ENCODE measurements around the gene TMEM247.

Gene TMEM247

GRCh38 chr2:46479265-46479664 is at the start of gene TMEM247:
TMEM247 (plus strand) TSS chr2:46479565.
- DNase-seq: no peak

GRCh38 chr2:46430413-46430812 is 49.0 kb upstream of the TMEM247 start:
- no peak for DNase-seq

- DNase-seq: no peak
Observed at GRCh38 chr2:46430992-46431391, 48.4 kb upstream of the TMEM247 start.

- DNase-seq: no peak
Observed at GRCh38 chr2:46431481-46432235, 47.7 kb upstream of the TMEM247 start.

GRCh38 chr2:46434851-46435273 is 44.5 kb upstream of the TMEM247 start:
- no peak for DNase-seq

GRCh38 chr2:46435353-46435752 is 44.0 kb upstream of the TMEM247 start:
- no peak for DNase-seq

GRCh38 chr2:46435796-46436360 is 43.5 kb upstream of the TMEM247 start:
- DNase-seq: no peak

- no peak for DNase-seq
Observed at GRCh38 chr2:46436800-46437199, 42.6 kb upstream of the TMEM247 start.

- DNase-seq: no peak
Observed at GRCh38 chr2:46438102-46438501, 41.3 kb upstream of the TMEM247 start.

- DNase-seq: no peak
Observed at GRCh38 chr2:46438794-46439193, 40.6 kb upstream of the TMEM247 start.

- DNase-seq: no peak
Observed at GRCh38 chr2:46439582-46439981, 39.8 kb upstream of the TMEM247 start.

GRCh38 chr2:46441838-46442712 is 37.3 kb upstream of the TMEM247 start:
- no peak for DNase-seq

- DNase-seq: no peak
Observed at GRCh38 chr2:46444732-46445131, 34.6 kb upstream of the TMEM247 start.

- DNase-seq: no peak
Observed at GRCh38 chr2:46445556-46445955, 33.8 kb upstream of the TMEM247 start.

GRCh38 chr2:46446871-46447568 is 32.3 kb upstream of the TMEM247 start:
- DNase-seq: no peak

- DNase-seq: no peak
Observed at GRCh38 chr2:46447649-46448048, 31.7 kb upstream of the TMEM247 start.

- no peak for DNase-seq
Observed at GRCh38 chr2:46448111-46448510, 31.3 kb upstream of the TMEM247 start.

GRCh38 chr2:46448641-46449040 is 30.7 kb upstream of the TMEM247 start:
- no peak for DNase-seq

GRCh38 chr2:46449700-46450099 is 29.7 kb upstream of the TMEM247 start:
- no peak for DNase-seq

GRCh38 chr2:46451131-46451711 is 28.1 kb upstream of the TMEM247 start:
- no peak for DNase-seq

- no peak for DNase-seq
Observed at GRCh38 chr2:46456789-46457188, 22.6 kb upstream of the TMEM247 start.

- DNase-seq: no peak
Observed at GRCh38 chr2:46458763-46459500, 20.4 kb upstream of the TMEM247 start.
